HepG2 (cell line): ENCODE data around the gene FRMPD2. TPM values are rescaled to one million over a fixed set of nuclear protein-coding genes. Genes with fewer than 3 reads are reported as not detected.

Source experiments
- ATAC-seq: fragments of 200-7000 bp; cut with Tn5 transposase; 3 replicates; pipeline ENCODE4 v1.9.1; 2020; ENCODE audit warnings: mild to moderate bottlenecking, moderate library complexity
- BruUV-seq: library from RNA; stranded (reverse); fragments of 400-500 nt; replicated peaks from 2 replicates; lab custom pipeline; 2021; lab: Mats Ljungman, UMichigan
- CTCF ChIA-PET: fragments of 300-600 bp; formaldehyde crosslinking; extraction: SDS; loops from one replicate; lab custom pipeline; 2021; ENCODE audit warnings: low total read pairs, inconsistent platforms, low intra/inter-chr PET ratio; lab: Yijun Ruan, JAX
- POLR2A ChIA-PET: fragments of 350-600 bp; sonication (Branson Sonifier 250); formaldehyde crosslinking; loops from one replicate; lab custom pipeline; 2020; ENCODE audit warnings: antibody characterized with exemption, inconsistent platforms; lab: Yijun Ruan, JAX
- DNase-seq: peaks from one replicate; pipeline ENCODE4 v3.0.0-alpha.2; 2015; ENCODE audit warnings: low spot score
- FAIRE-seq: peaks from 3 replicates; lab custom pipeline; 2011; peaks lifted over from hg19 to GRCh38; lab: Jason Lieb, UNC
- H2AFZ ChIP-seq: one replicate; pipeline ENCODE4 v1.6.1; 2011; ENCODE audit warnings: low read length, inconsistent platforms
- H3K27ac ChIP-seq: fragments of 300-600 bp; 3 replicates; pipeline ENCODE4 v1.8.0; 2011; ENCODE audit warnings: mixed run types, mild to moderate bottlenecking, mixed read lengths, low read length, inconsistent platforms; ENCODE audit not compliant: insufficient read depth; ENCODE audit errors: extremely low read length
- H3K27me3 ChIP-seq, 2 experiments: fragments of 200-600 bp in 1 of 2; 2 replicates in 1 of 2; 3 replicates in 1 of 2; pipeline versions ENCODE4 v1.6.0 to v1.8.0; 2011; ENCODE audit warnings: low read length in 2 of 2, mild to moderate bottlenecking in 2 of 2, moderate library complexity in 2 of 2, inconsistent platforms in 1 of 2; ENCODE audit not compliant: insufficient read depth in 2 of 2, control insufficient read depth in 1 of 2
- H3K36me3 ChIP-seq, 2 experiments: fragments of 200-600 bp in 1 of 2; replicated peaks in 1 of 2; 2 replicates in 1 of 2; 3 replicates in 1 of 2; pipeline versions ENCODE4 v1.5.1 to v1.8.0; 2011; ENCODE audit warnings: low read length in 2 of 2, inconsistent platforms in 1 of 2; ENCODE audit not compliant: insufficient read depth in 2 of 2, control insufficient read depth in 1 of 2
- H3K4me1 ChIP-seq: 2 replicates; pipeline ENCODE4 v1.5.1; 2012; ENCODE audit warnings: low read length, inconsistent platforms; ENCODE audit not compliant: insufficient read depth
- H3K4me2 ChIP-seq: 2 replicates; pipeline ENCODE4 v1.6.0; 2011; ENCODE audit warnings: low read depth, low read length, inconsistent platforms
- H3K4me3 ChIP-seq, 3 experiments: fragments of 200-600 bp in 1 of 3; sonication (generic), shearing (Covaris generic) in 1 of 3; replicated peaks in 1 of 3; 2 replicates each; pipeline ENCODE4 v1.5.1; 2011 to 2016; ENCODE audit warnings: low read length in 3 of 3, inconsistent platforms in 2 of 3, low read depth in 2 of 3, mild to moderate bottlenecking in 2 of 3, control low read depth in 1 of 3, mixed read lengths in 1 of 3; ENCODE audit not compliant: insufficient read depth in 1 of 3
- H3K79me2 ChIP-seq: one replicate; pipeline ENCODE4 v1.6.1; 2011; ENCODE audit warnings: low read length, inconsistent platforms; ENCODE audit not compliant: insufficient read depth
- H3K9ac ChIP-seq: 2 replicates; pipeline ENCODE4 v1.6.0; 2011; ENCODE audit warnings: mild to moderate bottlenecking, low read depth, low read length, inconsistent platforms; ENCODE audit not compliant: insufficient read depth
- H3K9me3 ChIP-seq: 2 replicates; pipeline ENCODE4 v1.5.1; 2012; ENCODE audit warnings: mild to moderate bottlenecking, low read length
- H4K20me1 ChIP-seq: 2 replicates; pipeline ENCODE4 v1.6.0; 2011; ENCODE audit warnings: inconsistent platforms, mild to moderate bottlenecking, low read length, moderate library complexity; ENCODE audit not compliant: insufficient read depth
- BHLHE40 ChIP-seq: IDR thresholded peaks from 2 replicates; pipeline ENCODE4 v1.6.1; 2011; ENCODE audit warnings: low read length, improper control_type of control experiment
- ETV6 ChIP-seq: sonication (generic); formaldehyde crosslinking; conservative IDR thresholded peaks from 2 replicates; pipeline ENCODE4 v1.4.0; 2020; ENCODE audit warnings: missing genetic modification reagents
- NFATC3 ChIP-seq: sonication (generic); formaldehyde crosslinking; IDR thresholded peaks from 2 replicates; pipeline ENCODE4 v1.5.1; 2020; ENCODE audit warnings: mild to moderate bottlenecking, missing genetic modification reagents
- NFIB ChIP-seq: sonication (generic); formaldehyde crosslinking; IDR thresholded peaks from 2 replicates; pipeline ENCODE4 v1.9.0; 2021; ENCODE audit warnings: missing genetic modification reagents, mild to moderate bottlenecking, borderline replicate concordance
- RFX1 ChIP-seq: fragments of 450-650 bp; IDR thresholded peaks from 2 replicates; pipeline ENCODE4 v1.6.1; 2017
- SRF ChIP-seq: IDR thresholded peaks from 2 replicates; pipeline ENCODE4 v1.6.1; 2011; ENCODE audit warnings: mild to moderate bottlenecking, low read depth, low read length, moderate library complexity
- WGBS: methylation state at CpG from one replicate; pipeline ENCODE4 v1.1.6; 2017; ENCODE audit warnings: low lambda C conversion rate; 5-methylcytosine and 5-hydroxymethylcytosine counted together
- in situ Hi-C: cut with HindIII; loops from 2 replicates; pipeline ENCODE4 v1.10.0; 2017; ENCODE audit warnings: low pct_unique_long_range_greater_than_20kb; ENCODE audit not compliant: extremely low pct_ligation_motif_present
- intact Hi-C: fragments of 100-400 bp; cut with micrococcal nuclease; formaldehyde crosslinking; loops from one replicate; pipeline ENCODE4 v1.10.0; 2022; ENCODE audit not compliant: unreplicated experiment
- polyA plus RNA-seq, 8 experiments: library from polyadenylated mRNA; depleted of rRNA in 3 of 8; stranded (reverse) in 7 of 8; unstranded in 1 of 8; fragments of >200 nt; fragmentation: Illumina TruSeq in 4 of 8; extraction: Trizol in 4 of 8; gene quantifications; 2 replicates each; pipeline versions ENCODE4 v1.2.1 to v1.2.3, GENCODE V29; 2011 to 2016; ENCODE audit warnings: low read depth in 4 of 8, missing spikeins in 1 of 8, mixed read lengths in 1 of 8; ENCODE audit not compliant: insufficient read depth in 1 of 8
- total RNA-seq, 5 experiments: library from RNA; depleted of rRNA; stranded (reverse); fragments of >200 nt; fragmentation: Illumina TruSeq; extraction: Trizol; gene quantifications; 2 replicates each; pipeline ENCODE4 v1.2.3, GENCODE V29; 2016; ENCODE audit warnings: low read depth in 1 of 5
- TF ChIP-seq, protein P1 (sequence below): sonication (generic); formaldehyde crosslinking; IDR thresholded peaks from 2 replicates; pipeline ENCODE4 v1.4.0; 2020; ENCODE audit warnings: missing genetic modification reagents, borderline replicate concordance
- TF ChIP-seq, protein P2 (sequence below): sonication (generic); formaldehyde crosslinking; IDR thresholded peaks from 2 replicates; pipeline ENCODE4 v1.8.1; 2023; ENCODE audit warnings: mild to moderate bottlenecking, inconsistent platforms, moderate library complexity, missing genetic modification reagents, borderline replicate concordance
- TF ChIP-seq, protein P3 (sequence below): sonication (generic); formaldehyde crosslinking; IDR thresholded peaks from 2 replicates; pipeline ENCODE4 v1.4.0; 2020; ENCODE audit warnings: mild to moderate bottlenecking, missing genetic modification reagents

Gene FRMPD2
- total and polyA plus RNA-seq, 2 of the 13 experiments (the other 11 are each of a cell fraction or from before 2014, with no cell fraction given): 0.45 to 1.3 TPM

DNA sequence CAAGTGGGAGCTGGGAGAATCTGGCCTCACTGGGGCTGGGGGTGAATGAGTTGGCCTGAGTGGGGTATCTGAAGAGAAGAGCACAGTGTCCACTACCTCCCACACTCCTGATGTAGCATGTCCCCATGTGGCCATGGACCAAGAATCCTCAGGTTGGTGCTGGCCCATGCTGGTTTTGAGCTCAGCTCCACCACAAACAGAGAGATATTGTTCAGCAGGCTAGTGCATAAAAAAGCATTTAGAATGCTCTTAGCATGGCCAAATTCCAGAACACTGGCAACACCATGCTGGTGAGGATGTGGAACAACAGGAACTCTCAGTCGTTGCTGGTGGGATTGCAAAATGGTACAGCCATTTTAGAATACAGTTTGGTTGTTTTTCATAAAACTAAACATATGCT, 61.4 kb downstream of the FRMPD2 start:
- TF ChIP-seq BHLHE40: no peak
- TF ChIP-seq SRF: no peak
- no peak for TF ChIP-seq NFIB (CRISPR knock-in tag)
- no peak for TF ChIP-seq RFX1
- no peak overlapping the region for H3K9ac ChIP-seq
- 13% methylated on average over 1 of the region's 1 CpG for WGBS
- FAIRE-seq (no peak), ATAC-seq (no peak), DNase-seq (no peak)
- H3K27me3 ChIP-seq: no peaks in the 10 kb centered on the region
- H3K4me2 ChIP-seq: no peak overlapping the region
- H4K20me1 ChIP-seq: no peaks in the 10 kb centered on the region
- BruUV-seq: no TSS peak
- H3K9me3 ChIP-seq: no peaks in the 10 kb centered on the region
- no peaks in the 10 kb centered on the region for H3K79me2 ChIP-seq
- POLR2A ChIA-PET: no interaction called here
- no peak overlapping the region for H3K4me3 ChIP-seq
- CTCF ChIA-PET: no interaction called here
- H3K36me3 ChIP-seq: no peaks in the 10 kb centered on the region
- H3K4me1 ChIP-seq: no peaks in the 10 kb centered on the region
- in situ Hi-C loops (no loop called here), intact Hi-C loops (no loop called here)
- no peak overlapping the region for H2AFZ ChIP-seq
- no peak overlapping the region for H3K27ac ChIP-seq

DNA sequence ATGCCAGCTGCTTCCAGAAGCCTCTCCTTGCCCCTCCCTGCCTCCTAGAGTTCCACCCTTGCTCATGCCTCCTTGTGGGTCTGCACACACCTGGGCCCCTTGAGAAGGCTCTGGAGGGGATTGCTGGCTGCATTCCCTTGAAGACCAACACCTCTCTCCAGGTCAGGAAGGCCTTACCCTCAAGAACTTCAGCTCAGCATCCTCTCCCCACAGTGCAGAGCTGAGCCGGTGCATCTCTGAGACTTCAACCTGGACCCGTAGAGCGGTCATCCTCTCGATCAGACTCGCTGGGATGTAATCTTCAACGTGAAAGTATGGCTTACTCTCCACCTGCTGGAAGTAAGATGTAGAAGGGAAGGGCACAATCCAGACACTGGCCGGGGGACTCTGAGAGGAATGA, 62.7 kb downstream of the FRMPD2 start:
- H3K4me3 ChIP-seq: no peak overlapping the region
- no peaks in the 10 kb centered on the region for H3K9me3 ChIP-seq
- intact Hi-C loops (no loop called here), in situ Hi-C loops (no loop called here)
- H3K9ac ChIP-seq: no peak overlapping the region
- 84% methylated on average over 6 of the region's 7 CpGs for WGBS
- ATAC-seq: no peak
- H3K4me2 ChIP-seq: no peak overlapping the region
- H2AFZ ChIP-seq: no peak overlapping the region
- no peak overlapping the region for H3K27ac ChIP-seq
- no peaks in the 10 kb centered on the region for H3K27me3 ChIP-seq
- DNase-seq: no peak
- no peaks in the 10 kb centered on the region for H3K79me2 ChIP-seq
- H3K4me1 ChIP-seq: peaks cover 1% of the 10 kb centered on the region
- POLR2A ChIA-PET: no interaction called here
- no peak for FAIRE-seq
- H4K20me1 ChIP-seq: no peaks in the 10 kb centered on the region
- CTCF ChIA-PET: no interaction called here
- BruUV-seq: no TSS peak
- H3K36me3 ChIP-seq: no peaks in the 10 kb centered on the region
- no peak for TF ChIP-seq ETV6 (CRISPR knock-in tag)
- TF ChIP-seq, protein P1, sequence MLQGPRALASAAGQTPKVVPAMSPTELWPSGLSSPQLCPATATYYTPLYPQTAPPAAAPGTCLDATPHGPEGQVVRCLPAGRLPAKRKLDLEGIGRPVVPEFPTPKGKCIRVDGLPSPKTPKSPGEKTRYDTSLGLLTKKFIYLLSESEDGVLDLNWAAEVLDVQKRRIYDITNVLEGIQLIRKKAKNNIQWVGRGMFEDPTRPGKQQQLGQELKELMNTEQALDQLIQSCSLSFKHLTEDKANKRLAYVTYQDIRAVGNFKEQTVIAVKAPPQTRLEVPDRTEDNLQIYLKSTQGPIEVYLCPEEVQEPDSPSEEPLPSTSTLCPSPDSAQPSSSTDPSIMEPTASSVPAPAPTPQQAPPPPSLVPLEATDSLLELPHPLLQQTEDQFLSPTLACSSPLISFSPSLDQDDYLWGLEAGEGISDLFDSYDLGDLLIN: no peak
- TF ChIP-seq, protein P2, sequence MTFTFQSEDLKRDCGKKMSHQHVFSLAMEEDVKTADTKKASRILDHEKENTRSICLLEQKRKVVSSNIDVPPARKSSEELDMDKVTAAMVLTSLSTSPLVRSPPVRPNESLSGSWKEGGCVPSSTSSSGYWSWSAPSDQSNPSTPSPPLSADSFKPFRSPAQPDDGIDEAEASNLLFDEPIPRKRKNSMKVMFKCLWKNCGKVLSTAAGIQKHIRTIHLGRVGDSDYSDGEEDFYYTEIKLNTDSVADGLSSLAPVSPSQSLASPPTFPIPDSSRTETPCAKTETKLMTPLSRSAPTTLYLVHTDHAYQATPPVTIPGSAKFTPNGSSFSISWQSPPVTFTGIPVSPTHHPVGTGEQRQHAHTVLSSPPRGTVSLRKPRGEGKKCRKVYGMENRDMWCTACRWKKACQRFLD: no peak
- TF ChIP-seq, protein P3, sequence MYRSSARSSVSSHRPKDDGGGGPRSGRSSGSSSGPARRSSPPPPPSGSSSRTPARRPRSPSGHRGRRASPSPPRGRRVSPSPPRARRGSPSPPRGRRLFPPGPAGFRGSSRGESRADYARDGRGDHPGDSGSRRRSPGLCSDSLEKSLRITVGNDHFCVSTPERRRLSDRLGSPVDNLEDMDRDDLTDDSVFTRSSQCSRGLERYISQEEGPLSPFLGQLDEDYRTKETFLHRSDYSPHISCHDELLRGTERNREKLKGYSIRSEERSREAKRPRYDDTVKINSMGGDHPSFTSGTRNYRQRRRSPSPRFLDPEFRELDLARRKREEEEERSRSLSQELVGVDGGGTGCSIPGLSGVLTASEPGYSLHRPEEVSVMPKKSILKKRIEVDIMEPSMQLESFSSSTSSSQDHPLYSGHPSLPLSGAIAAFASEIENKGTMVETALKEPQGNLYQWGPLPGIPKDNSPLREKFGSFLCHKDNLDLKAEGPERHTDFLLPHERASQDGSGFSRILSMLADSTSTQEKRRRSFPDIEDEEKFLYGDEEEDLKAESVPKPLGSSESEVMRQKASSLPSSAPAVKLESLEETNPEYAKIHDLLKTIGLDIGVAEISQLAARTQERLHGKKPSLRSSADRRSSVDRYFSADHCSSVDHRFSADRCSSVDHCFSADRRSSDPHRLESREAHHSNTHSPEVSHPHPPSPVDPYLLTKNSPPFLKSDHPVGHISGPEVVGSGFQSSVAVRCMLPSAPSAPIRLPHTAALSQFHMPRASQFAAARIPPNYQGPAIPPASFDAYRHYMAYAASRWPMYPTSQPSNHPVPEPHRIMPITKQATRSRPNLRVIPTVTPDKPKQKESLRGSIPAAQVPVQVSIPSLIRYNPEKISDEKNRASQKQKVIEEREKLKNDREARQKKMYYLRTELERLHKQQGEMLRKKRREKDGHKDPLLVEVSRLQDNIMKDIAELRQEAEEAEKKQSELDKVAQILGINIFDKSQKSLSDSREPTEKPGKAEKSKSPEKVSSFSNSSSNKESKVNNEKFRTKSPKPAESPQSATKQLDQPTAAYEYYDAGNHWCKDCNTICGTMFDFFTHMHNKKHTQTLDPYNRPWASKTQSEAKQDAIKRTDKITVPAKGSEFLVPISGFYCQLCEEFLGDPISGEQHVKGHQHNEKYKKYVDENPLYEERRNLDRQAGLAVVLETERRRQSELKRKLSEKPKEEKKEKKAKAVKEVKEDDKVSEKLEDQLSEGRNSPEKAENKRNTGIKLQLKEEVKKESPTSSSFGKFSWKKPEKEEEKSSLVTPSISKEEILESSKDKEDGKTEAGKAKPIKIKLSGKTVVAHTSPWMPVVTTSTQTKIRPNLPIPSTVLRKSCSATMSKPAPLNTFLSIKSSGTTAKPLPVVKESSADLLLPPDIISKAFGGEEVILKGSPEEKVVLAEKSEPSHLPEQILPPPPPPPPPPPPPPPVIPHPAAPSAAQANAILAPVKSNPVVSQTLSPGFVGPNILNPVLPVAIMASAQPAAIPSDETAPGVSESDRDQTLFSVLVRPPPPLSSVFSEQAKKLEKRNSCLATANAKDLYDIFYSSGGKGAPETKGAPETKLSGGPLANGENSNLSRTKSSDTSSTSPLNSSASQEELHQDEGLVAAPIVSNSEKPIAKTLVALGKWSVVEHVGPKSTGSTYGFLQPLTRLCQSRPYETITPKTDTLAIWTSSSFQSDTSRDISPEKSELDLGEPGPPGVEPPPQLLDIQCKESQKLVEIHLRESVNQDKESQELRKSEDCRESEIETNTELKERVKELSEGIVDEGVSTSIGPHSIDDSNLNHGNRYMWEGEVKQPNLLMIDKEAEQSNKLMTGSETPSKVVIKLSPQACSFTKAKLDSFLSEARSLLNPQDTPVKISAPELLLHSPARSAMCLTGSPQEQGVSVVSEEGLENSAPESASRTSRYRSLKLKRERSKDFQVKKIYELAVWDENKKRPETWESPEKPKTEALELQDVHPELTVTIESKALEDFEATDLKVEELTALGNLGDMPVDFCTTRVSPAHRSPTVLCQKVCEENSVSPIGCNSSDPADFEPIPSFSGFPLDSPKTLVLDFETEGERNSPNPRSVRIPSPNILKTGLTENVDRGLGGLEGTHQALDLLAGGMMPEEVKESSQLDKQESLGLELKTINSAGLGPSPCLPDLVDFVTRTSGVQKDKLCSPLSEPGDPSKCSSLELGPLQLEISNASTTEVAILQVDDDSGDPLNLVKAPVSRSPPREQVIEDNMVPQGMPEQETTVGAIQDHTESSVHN (CRISPR knock-in tag): no peak
- TF ChIP-seq NFATC3 (CRISPR knock-in tag): no peak
